Hepatocyte (in vitro differentiated cells): Measurements from ENCODE around the gene CRADD. TPM values are rescaled to one million over a fixed set of nuclear protein-coding genes. Genes with fewer than 3 reads are reported as not detected.

ENCODE experiments used
- DNase-seq: peaks from one replicate; pipeline ENCODE4 v3.0.0-alpha.2; 2016; ENCODE audit warnings: low spot score
- H2AFZ ChIP-seq: fragments of 200-600 bp; sonication (generic); 2 replicates; pipeline ENCODE4 v1.6.0; 2016; ENCODE audit warnings: antibody characterized with exemption, mild to moderate bottlenecking
- H3K27ac ChIP-seq: fragments of 200-600 bp; sonication (generic); 2 replicates; pipeline ENCODE4 v1.5.1; 2016; ENCODE audit warnings: mild to moderate bottlenecking
- H3K27me3 ChIP-seq: fragments of 200-600 bp; sonication (generic); 2 replicates; pipeline ENCODE4 v1.6.1; 2016
- H3K36me3 ChIP-seq: fragments of 200-600 bp; sonication (generic); replicated peaks from 2 replicates; pipeline ENCODE4 v1.5.1; 2016; ENCODE audit warnings: low read depth; ENCODE audit not compliant: insufficient read depth
- H3K4me1 ChIP-seq: fragments of 200-600 bp; sonication (generic); 2 replicates; pipeline ENCODE4 v1.5.1; 2016; ENCODE audit warnings: mild to moderate bottlenecking, moderate library complexity; ENCODE audit not compliant: insufficient read depth
- H3K4me2 ChIP-seq: fragments of 200-600 bp; sonication (generic); 2 replicates; pipeline ENCODE4 v1.6.0; 2016
- H3K4me3 ChIP-seq: fragments of 200-600 bp; sonication (generic); 2 replicates; pipeline ENCODE4 v1.5.1; 2016; ENCODE audit warnings: mild to moderate bottlenecking
- H3K79me2 ChIP-seq: fragments of 200-600 bp; sonication (generic); 2 replicates; pipeline ENCODE4 v1.6.0; 2017; ENCODE audit warnings: mild to moderate bottlenecking
- H3K9me2 ChIP-seq: fragments of 200-600 bp; sonication (generic); replicated peaks from 2 replicates; pipeline ENCODE4 v1.6.0; 2017; ENCODE audit warnings: mild to moderate bottlenecking; ENCODE audit not compliant: insufficient read depth
- H3K9me3 ChIP-seq: fragments of 200-600 bp; sonication (generic); 2 replicates; pipeline ENCODE4 v1.5.1; 2016; ENCODE audit warnings: low read depth, mild to moderate bottlenecking
- H4K20me1 ChIP-seq: fragments of 200-600 bp; sonication (generic); 2 replicates; pipeline ENCODE4 v1.6.0; 2016; ENCODE audit warnings: mild to moderate bottlenecking; ENCODE audit not compliant: insufficient read depth, poor library complexity, severe bottlenecking
- CTCF ChIP-seq: fragments of 200-600 bp; sonication (generic); IDR thresholded peaks from 2 replicates; pipeline ENCODE4 v1.5.1; 2016; ENCODE audit warnings: antibody characterized with exemption, mild to moderate bottlenecking; ENCODE audit not compliant: poor library complexity
- EZH2 ChIP-seq: fragments of 200-600 bp; sonication (generic); IDR thresholded peaks from 2 replicates; pipeline ENCODE4 v1.6.1; 2016; ENCODE audit warnings: antibody characterized with exemption, mild to moderate bottlenecking, borderline replicate concordance
- EZH2phosphoT487 ChIP-seq: fragments of 200-600 bp; sonication (generic); IDR thresholded peaks from one replicate; pipeline ENCODE4 v1.6.1; 2018; ENCODE audit warnings: antibody characterized with exemption, mild to moderate bottlenecking, low read depth, moderate library complexity; ENCODE audit not compliant: unreplicated experiment, severe bottlenecking
- WGBS: methylation state at CpG from one replicate; pipeline ENCODE4 v1.1.6; 2016; ENCODE audit warnings: low lambda C conversion rate; ENCODE audit errors: missing lambda C conversion rate; 5-methylcytosine and 5-hydroxymethylcytosine counted together
- polyA plus RNA-seq: library from polyadenylated mRNA; unstranded; fragments of >200 nt; fragmentation: Nextera tagmentation; extraction: Ambion mirVana; gene quantifications from 2 replicates; pipeline ENCODE4 v1.2.1, GENCODE V29; 2016
- total RNA-seq: library from RNA; depleted of rRNA; stranded (reverse); fragments of >200 nt; gene quantifications from 2 replicates; pipeline ENCODE4 v1.2.3, GENCODE V29; 2014

CRADD gene
- total and polyA plus RNA-seq, 2 experiments from 2014 or later = 19.5 to 27.3 TPM

GRCh38 chr12:93848523-93849101, 171.4 kb downstream of the CRADD start:
- no peak overlapping the region for H3K4me3 ChIP-seq
- H2AFZ ChIP-seq = no peak overlapping the region
- no peaks in the 10 kb centered on the region for H3K36me3 ChIP-seq
- H4K20me1 ChIP-seq = no peaks in the 10 kb centered on the region
- TF ChIP-seq EZH2phosphoT487 (no peak), CTCF (no peak), EZH2 (no peak)
- H3K79me2 ChIP-seq = no peaks in the 10 kb centered on the region
- H3K27ac ChIP-seq = no peak overlapping the region
- WGBS = 94% methylated on average over 11 of the region's 11 CpGs
- no peak overlapping the region for H3K4me2 ChIP-seq
- H3K9me2 ChIP-seq = no peaks in the 10 kb centered on the region
- H3K9me3 ChIP-seq = no peaks in the 10 kb centered on the region
- DNase-seq = no peak
- H3K4me1 ChIP-seq = no peaks in the 10 kb centered on the region
- H3K27me3 ChIP-seq = no peaks in the 10 kb centered on the region

- Histone ChIP-seq H3K4me1 (no peaks in the 10 kb centered on the region), H3K27me3 (no peaks in the 10 kb centered on the region), H3K27ac (no peak overlapping the region), H3K79me2 (no peaks in the 10 kb centered on the region), H2AFZ (no peak overlapping the region), H3K9me3 (no peaks in the 10 kb centered on the region), H3K4me3 (no peak overlapping the region), H3K36me3 (no peaks in the 10 kb centered on the region), H3K4me2 (no peak overlapping the region), H3K9me2 (no peaks in the 10 kb centered on the region), H4K20me1 (no peaks in the 10 kb centered on the region)
- 97% methylated on average over 15 of the region's 15 CpGs for WGBS
- TF ChIP-seq EZH2phosphoT487 (no peak), EZH2 (no peak), CTCF (no peak)
- no peak for DNase-seq
Observed at GRCh38 chr12:93849946-93850345, 172.8 kb downstream of the CRADD start.

- Histone ChIP-seq H3K9me2 (no peaks in the 10 kb centered on the region), H4K20me1 (no peaks in the 10 kb centered on the region), H3K27me3 (no peaks in the 10 kb centered on the region), H2AFZ (no peak overlapping the region), H3K36me3 (no peaks in the 10 kb centered on the region), H3K9me3 (no peaks in the 10 kb centered on the region), H3K4me3 (no peak overlapping the region), H3K4me2 (no peak overlapping the region), H3K79me2 (no peaks in the 10 kb centered on the region), H3K4me1 (no peaks in the 10 kb centered on the region), H3K27ac (no peak overlapping the region)
- no peak for TF ChIP-seq CTCF
- TF ChIP-seq EZH2phosphoT487 = no peak
- no peak for TF ChIP-seq EZH2
- 61% methylated on average over 7 of the region's 7 CpGs for WGBS
- DNase-seq = no peak
Observed at GRCh38 chr12:93850481-93851256, 173.5 kb downstream of the CRADD start.
